SIG-M5 treated with dmso at 0.1 percent for 504 hours (cell line): ENCODE data around the gene FGGY.
"Not testable (repeated sequence)": the region's sequence is repeated elsewhere in the genome, so short reads cannot be mapped to it uniquely, and the experiment has no call there.

Source experiments
- DNase-seq: peaks from one replicate; lab custom pipeline; 2025; ENCODE audit not compliant: unreplicated experiment; lab: John Stamatoyannopoulos, UW

Gene FGGY

GRCh38 chr1:59718064-59718988 lies 421.4 kb downstream of the FGGY start:
- DNase-seq, result peak; percentile 4

GRCh38 chr1:59718989-59719360 lies 422.1 kb downstream of the FGGY start:
- no peak for DNase-seq

GRCh38 chr1:59720326-59721115 lies 423.6 kb downstream of the FGGY start:
- DNase-seq, result no peak

- DNase-seq, result no peak
Measured at GRCh38 chr1:59730302-59730701, 433.4 kb downstream of the FGGY start.

- peak; percentile 14 for DNase-seq
Measured at GRCh38 chr1:59730759-59731478, 434.0 kb downstream of the FGGY start.

- DNase-seq, result no peak
Measured at GRCh38 chr1:59731591-59731990, 434.7 kb downstream of the FGGY start.

GRCh38 chr1:59732214-59732955 lies 435.5 kb downstream of the FGGY start:
- DNase-seq, result no peak

GRCh38 chr1:59733443-59734141 lies 436.7 kb downstream of the FGGY start:
- DNase-seq, result no peak

- DNase-seq, result not testable (repeated sequence)
Measured at GRCh38 chr1:59735927-59736326, 439.0 kb downstream of the FGGY start.

GRCh38 chr1:59736744-59737143 lies 439.9 kb downstream of the FGGY start:
- no peak for DNase-seq

GRCh38 chr1:59737638-59738037 lies 440.7 kb downstream of the FGGY start:
- DNase-seq, result no peak

GRCh38 chr1:59738152-59738551 lies 441.3 kb downstream of the FGGY start:
- DNase-seq, result no peak

- DNase-seq, result no peak
Measured at GRCh38 chr1:59738591-59739015, 441.7 kb downstream of the FGGY start.

- no peak for DNase-seq
Measured at GRCh38 chr1:59739111-59739510, 442.2 kb downstream of the FGGY start.

- no peak for DNase-seq
Measured at GRCh38 chr1:59742526-59742925, 445.6 kb downstream of the FGGY start.

GRCh38 chr1:59743324-59744091 lies 446.6 kb downstream of the FGGY start:
- peak; percentile 27 for DNase-seq

- no peak for DNase-seq
Measured at GRCh38 chr1:59747420-59748024, 450.6 kb downstream of the FGGY start.

GRCh38 chr1:59748123-59748522 lies 451.2 kb downstream of the FGGY start:
- DNase-seq, result no peak
